Vagina (tissue), 2 donors: ENCODE data around the gene SUPT3H. TPM values are rescaled to one million over a fixed set of nuclear protein-coding genes. Genes with fewer than 3 reads are reported as not detected.

Experiments
- DNase-seq, 2 donors: peaks; one replicate each; pipeline ENCODE4 v3.0.0-alpha.2; 2017; ENCODE audit errors: extremely low spot score in 2 of 2
- H3K27ac ChIP-seq: fragments of 200-600 bp; sonication (generic); one replicate; pipeline ENCODE4 v1.5.1; 2019
- H3K27me3 ChIP-seq: fragments of 200-600 bp; sonication (generic); one replicate; pipeline ENCODE4 v1.5.1; 2019
- H3K36me3 ChIP-seq, 2 donors: fragments of 200-600 bp; sonication (generic); one replicate each; pipeline ENCODE4 v1.5.1; 2017 to 2019
- H3K4me1 ChIP-seq: fragments of 200-600 bp; sonication (generic); one replicate; pipeline ENCODE4 v1.5.1; 2019
- H3K4me3 ChIP-seq, 2 donors: fragments of 200-600 bp; sonication (generic); 1 replicate in 1 of 2; 2 replicates in 1 of 2; pipeline ENCODE4 v1.5.1; 2016 to 2019
- H3K9me3 ChIP-seq: fragments of 200-600 bp; sonication (generic); one replicate; pipeline ENCODE4 v1.5.1; 2019
- POLR2A ChIP-seq, 2 donors: fragments of 450-650 bp; IDR thresholded peaks; one replicate each; pipeline ENCODE4 v1.6.1; 2017; ENCODE audit warnings: antibody characterized with exemption in 2 of 2, mild to moderate bottlenecking in 2 of 2, moderate library complexity in 2 of 2
- POLR2AphosphoS5 ChIP-seq, 2 donors: sonication (generic); formaldehyde crosslinking; IDR thresholded peaks; one replicate each; pipeline ENCODE4 v1.9.0; 2017; ENCODE audit warnings: antibody characterized with exemption in 2 of 2, mild to moderate bottlenecking in 2 of 2, low read depth in 1 of 2; ENCODE audit not compliant: insufficient read depth in 1 of 2
- intact Hi-C: fragments of 100-400 bp; cut with DNase I; formaldehyde crosslinking; loops from one replicate; pipeline ENCODE4 v1.15.1; 2023
- total RNA-seq: library from RNA; depleted of rRNA; stranded (reverse); fragments of >200 nt; gene quantifications from one replicate; pipeline ENCODE4 v1.2.3, GENCODE V29; 2016
- TF ChIP-seq, protein P1 (sequence below), 3 experiments: fragments of 450-650 bp in 2 of 3; fragments of 200-600 bp in 1 of 3; sonication (generic) in 1 of 3; IDR thresholded peaks; one replicate each; pipeline ENCODE4 v1.5.1; 2017 to 2019; ENCODE audit warnings: antibody characterized with exemption in 3 of 3, mild to moderate bottlenecking in 2 of 3, moderate library complexity in 2 of 3

Gene SUPT3H
- total RNA-seq, 1 donor from 2014 or later = 4.2 TPM

DNA sequence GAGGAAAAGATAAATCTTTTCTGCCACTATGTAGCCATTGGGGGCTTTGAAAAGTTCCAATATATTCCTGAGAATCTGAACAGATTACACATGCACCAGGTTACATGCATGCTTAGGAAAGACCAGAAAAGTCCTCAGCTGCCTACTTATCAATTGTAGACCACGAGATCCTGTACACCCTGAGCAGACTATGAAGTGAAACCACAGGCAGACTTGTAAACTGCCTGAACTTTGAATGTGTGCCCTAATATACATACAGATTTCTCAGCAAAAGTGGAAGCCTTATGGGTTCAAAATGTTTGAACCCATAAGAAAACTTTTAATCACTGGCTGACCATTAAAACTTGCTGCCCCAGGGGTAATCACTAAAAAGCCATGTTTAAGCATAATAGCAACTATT lies 323.1 kb downstream of the SUPT3H start:
- TF ChIP-seq, protein P1, sequence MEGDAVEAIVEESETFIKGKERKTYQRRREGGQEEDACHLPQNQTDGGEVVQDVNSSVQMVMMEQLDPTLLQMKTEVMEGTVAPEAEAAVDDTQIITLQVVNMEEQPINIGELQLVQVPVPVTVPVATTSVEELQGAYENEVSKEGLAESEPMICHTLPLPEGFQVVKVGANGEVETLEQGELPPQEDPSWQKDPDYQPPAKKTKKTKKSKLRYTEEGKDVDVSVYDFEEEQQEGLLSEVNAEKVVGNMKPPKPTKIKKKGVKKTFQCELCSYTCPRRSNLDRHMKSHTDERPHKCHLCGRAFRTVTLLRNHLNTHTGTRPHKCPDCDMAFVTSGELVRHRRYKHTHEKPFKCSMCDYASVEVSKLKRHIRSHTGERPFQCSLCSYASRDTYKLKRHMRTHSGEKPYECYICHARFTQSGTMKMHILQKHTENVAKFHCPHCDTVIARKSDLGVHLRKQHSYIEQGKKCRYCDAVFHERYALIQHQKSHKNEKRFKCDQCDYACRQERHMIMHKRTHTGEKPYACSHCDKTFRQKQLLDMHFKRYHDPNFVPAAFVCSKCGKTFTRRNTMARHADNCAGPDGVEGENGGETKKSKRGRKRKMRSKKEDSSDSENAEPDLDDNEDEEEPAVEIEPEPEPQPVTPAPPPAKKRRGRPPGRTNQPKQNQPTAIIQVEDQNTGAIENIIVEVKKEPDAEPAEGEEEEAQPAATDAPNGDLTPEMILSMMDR (IDR thresholded peaks at IDR 0.05) = no peak
- TF ChIP-seq POLR2AphosphoS5 (IDR thresholded peaks at IDR 0.05; ENCODE audit: insufficient read depth in 1 of 2, low read depth in 1 of 2) (no peak), POLR2A (IDR thresholded peaks at IDR 0.05) (no peak)
- Histone ChIP-seq H3K27ac (no peak overlapping the region), H3K9me3 (no peaks in the 10 kb centered on the region), H3K27me3 (no peaks in the 10 kb centered on the region), H3K36me3 (no peaks in the 10 kb centered on the region), H3K4me3 (no peak overlapping the region), H3K4me1 (no peaks in the 10 kb centered on the region)
- intact Hi-C loops = no loop called here
- no peak for DNase-seq

DNA sequence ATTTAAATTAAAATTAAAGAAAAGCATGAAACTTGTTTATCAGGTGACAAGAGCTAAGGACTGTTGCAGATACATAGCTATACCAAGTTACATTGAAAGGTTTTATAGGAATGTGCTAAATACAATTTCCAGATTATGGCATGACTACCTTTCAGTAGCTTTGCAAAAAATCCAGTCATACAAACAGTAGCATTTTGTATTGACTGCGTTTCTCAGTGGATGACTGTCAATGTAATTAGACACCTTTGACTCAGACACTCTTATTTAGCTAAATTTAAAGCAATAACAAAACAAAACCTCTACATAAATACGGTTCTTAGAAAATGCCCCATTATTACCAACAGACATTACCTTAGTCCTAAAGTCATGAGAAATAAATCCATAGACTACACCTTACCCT lies 325.4 kb downstream of the SUPT3H start:
- Histone ChIP-seq H3K4me3 (no peak overlapping the region), H3K4me1 (no peaks in the 10 kb centered on the region), H3K27me3 (no peaks in the 10 kb centered on the region), H3K9me3 (no peaks in the 10 kb centered on the region), H3K27ac (no peak overlapping the region), H3K36me3 (no peaks in the 10 kb centered on the region)
- DNase-seq = no peak
- intact Hi-C loops = no loop called here
- TF ChIP-seq, protein P1 (IDR thresholded peaks at IDR 0.05) = no peak
- TF ChIP-seq POLR2A (IDR thresholded peaks at IDR 0.05) = no peak
- TF ChIP-seq POLR2AphosphoS5 (IDR thresholded peaks at IDR 0.05; ENCODE audit: insufficient read depth in 1 of 2, low read depth in 1 of 2) = no peak

DNA sequence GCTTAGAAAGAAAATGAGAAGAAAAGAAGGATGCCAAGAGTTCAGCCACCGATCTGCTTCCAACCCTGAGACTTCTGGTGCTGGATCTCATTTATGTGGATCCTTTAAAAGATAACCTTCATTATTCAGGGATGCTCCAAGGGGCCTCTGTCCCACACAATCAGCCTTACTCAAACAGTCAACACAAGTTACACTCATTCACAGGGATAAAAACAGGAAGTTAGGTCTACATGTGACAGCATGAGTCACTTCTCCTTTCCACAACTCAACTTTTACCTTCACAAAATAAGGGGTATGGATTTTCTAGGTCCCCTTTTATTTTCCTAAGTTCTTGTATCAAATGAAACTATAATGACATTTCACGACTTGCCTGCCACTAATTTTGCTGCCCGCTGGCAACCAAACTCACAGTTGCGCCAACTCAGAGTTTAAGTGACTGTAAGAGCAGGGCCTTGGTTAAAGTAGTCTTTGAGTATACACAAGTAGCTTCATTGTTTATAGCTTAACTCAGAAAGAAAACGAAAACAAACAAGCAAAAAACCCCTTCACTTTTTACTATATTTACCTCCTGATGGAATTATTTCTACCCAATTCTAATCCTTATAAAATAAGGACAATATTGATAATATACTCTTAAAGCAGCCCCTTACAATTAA lies 328.4 kb downstream of the SUPT3H start:
- TF ChIP-seq POLR2A (IDR thresholded peaks at IDR 0.05) = no peak
- no peak for TF ChIP-seq POLR2AphosphoS5 (IDR thresholded peaks at IDR 0.05; ENCODE audit: insufficient read depth in 1 of 2, low read depth in 1 of 2)
- TF ChIP-seq, protein P1 (IDR thresholded peaks at IDR 0.05) = no peak
- DNase-seq = no peak
- H3K36me3 ChIP-seq = no peaks in the 10 kb centered on the region
- H3K9me3 ChIP-seq = no peaks in the 10 kb centered on the region
- intact Hi-C loops = no loop called here
- no peak overlapping the region for H3K27ac ChIP-seq
- no peaks in the 10 kb centered on the region for H3K27me3 ChIP-seq
- no peak overlapping the region for H3K4me3 ChIP-seq
- no peaks in the 10 kb centered on the region for H3K4me1 ChIP-seq

DNA sequence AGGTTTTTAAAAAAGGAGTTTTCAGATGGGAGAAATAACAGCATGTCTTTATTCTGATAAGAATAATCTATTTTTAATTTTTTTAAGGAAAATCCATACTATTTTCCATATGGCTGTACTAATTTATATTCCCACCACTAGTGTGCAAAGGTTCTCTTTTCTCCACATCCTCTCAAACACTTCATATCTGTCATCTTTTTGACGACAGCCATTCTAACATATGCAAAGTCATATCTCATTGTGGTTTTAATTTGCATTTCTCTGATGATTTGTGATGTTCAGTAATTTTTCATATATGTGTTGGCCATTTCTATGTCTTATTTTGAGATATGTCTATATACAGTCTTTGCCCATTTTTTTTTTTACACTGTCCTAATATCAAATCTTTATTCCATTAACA lies 330.2 kb downstream of the SUPT3H start:
- no peaks in the 10 kb centered on the region for H3K36me3 ChIP-seq
- H3K27ac ChIP-seq = no peak overlapping the region
- H3K9me3 ChIP-seq = no peaks in the 10 kb centered on the region
- H3K27me3 ChIP-seq = no peaks in the 10 kb centered on the region
- intact Hi-C loops = no loop called here
- DNase-seq = no peak
- H3K4me3 ChIP-seq = no peak overlapping the region
- TF ChIP-seq POLR2A (IDR thresholded peaks at IDR 0.05) = no peak
- TF ChIP-seq POLR2AphosphoS5 (IDR thresholded peaks at IDR 0.05; ENCODE audit: insufficient read depth in 1 of 2, low read depth in 1 of 2) = no peak
- no peaks in the 10 kb centered on the region for H3K4me1 ChIP-seq

DNA sequence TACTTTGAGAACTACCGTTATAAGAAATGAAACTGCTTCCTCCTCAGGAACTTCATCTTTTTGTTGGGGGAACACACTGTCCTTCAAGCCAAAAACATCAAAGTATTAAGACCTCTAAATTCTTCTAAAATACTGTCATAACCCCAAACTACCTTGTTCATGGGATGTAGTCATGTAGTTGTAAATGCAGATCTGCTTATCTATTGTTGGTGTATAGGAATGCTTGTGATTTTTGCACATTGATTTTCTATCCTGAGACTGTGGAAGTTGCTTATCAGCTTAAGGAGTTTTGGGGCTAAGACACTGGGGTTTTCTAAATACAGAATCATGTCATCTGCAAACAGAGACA lies 332.5 kb downstream of the SUPT3H start:
- no peaks in the 10 kb centered on the region for H3K27me3 ChIP-seq
- H3K36me3 ChIP-seq = no peaks in the 10 kb centered on the region
- intact Hi-C loops = no loop called here
- DNase-seq = no peak
- H3K9me3 ChIP-seq = no peaks in the 10 kb centered on the region
- H3K27ac ChIP-seq = no peak overlapping the region
- no peak overlapping the region for H3K4me3 ChIP-seq
- TF ChIP-seq, protein P1 (IDR thresholded peaks at IDR 0.05) = no peak
- no peak for TF ChIP-seq POLR2AphosphoS5 (IDR thresholded peaks at IDR 0.05; ENCODE audit: insufficient read depth in 1 of 2, low read depth in 1 of 2)
- TF ChIP-seq POLR2A (IDR thresholded peaks at IDR 0.05) = no peak
- H3K4me1 ChIP-seq = no peaks in the 10 kb centered on the region
